ENCODE data around the gene ANGPTL3. TPM values are rescaled to one million over a fixed set of nuclear protein-coding genes. Genes with fewer than 3 reads are reported as not detected.

The ANGPTL3 gene
- total and polyA plus RNA-seq, 10 of the 15 experiments (the other 5 are each of a cell fraction or from before 2014, with no cell fraction given): 0.05 to 0.15 (median 0.07) TPM; not detected in 7

- TF ChIP-seq RELB (IDR thresholded peaks at IDR 0.05; ENCODE audit: low read depth) (peak; percentile 91; the same call in 1 of the 2 replicates), FOXM1 (IDR thresholded peaks at IDR 0.05; ENCODE audit: low read depth, low read length) (peak; percentile 30; the same call in 1 of the 2 replicates), CHD1 (IDR thresholded peaks at IDR 0.05; ENCODE audit: low read depth, low read length) (no peak), CHD2 (IDR thresholded peaks at IDR 0.05; ENCODE audit: borderline replicate concordance, low read depth, low read length) (0 out of 2 replicates have a peak, but pooled peaks have one; percentile 24), SMAD1 (IDR thresholded peaks at IDR 0.05; ENCODE audit: low read depth, partially characterized antibody) (no peak), ZBTB33 (IDR thresholded peaks at IDR 0.05) (no peak), RB1 (IDR thresholded peaks at IDR 0.05; ENCODE audit: borderline replicate concordance) (no peak), RUNX3 (IDR thresholded peaks at IDR 0.05; ENCODE audit: low read length) (peak; percentile 82), POU2F2 (IDR thresholded peaks at IDR 0.05; ENCODE audit: borderline replicate concordance, low read depth, low read length) (peak; percentile 54; the same call in 1 of the 3 replicates), IKZF2 (IDR thresholded peaks at IDR 0.05) (peak; percentile 14 to 17; a peak in 2 of 4 replicates), EZH2 (IDR thresholded peaks at IDR 0.05; ENCODE audit: borderline replicate concordance, control insufficient read depth, low read depth, low read length) (no peak), HDAC6 (IDR thresholded peaks at IDR 0.05; ENCODE audit: unreplicated experiment) (no peak), MLLT1 (IDR thresholded peaks at IDR 0.05) (0 out of 2 replicates have a peak, but pooled peaks have one; percentile 44), MEF2B (IDR thresholded peaks at IDR 0.05; ENCODE audit: partially characterized antibody, poor library complexity, severe bottlenecking) (peak; percentile 49), ZNF24 (IDR thresholded peaks at IDR 0.05) (no peak), CBX5 (IDR thresholded peaks at IDR 0.05; ENCODE audit: low read depth) (no peak)
Observed at GRCh38 chr1:62625415-62625814, 28.1 kb downstream of the ANGPTL3 start (continued).

Data from GM12878 (cell line).